Measurements from ENCODE around the gene MKNK2. TPM values are rescaled to one million over a fixed set of nuclear protein-coding genes. Genes with fewer than 3 reads are reported as not detected.

MKNK2 gene
- total and polyA plus RNA-seq, 3 experiments from 2014 or later = 50.8 to 147 (median 137) TPM

GRCh38 chr19:2060884-2061494, 9.9 kb upstream of the MKNK2 start:
- Mint-ChIP-seq H3K4me1 (peaks cover 30 to 55% (median 34%) of the 10 kb centered on the region in 3 donors), H3K36me3 (peaks cover 0 to 7% (median 0%) of the 10 kb centered on the region in 3 donors), H3K27me3 (no peaks in the 10 kb centered on the region), H3K9me3 (no peaks in the 10 kb centered on the region), H3K27ac (peak overlapping the region; percentile 96 to 100 (median 98)), H3K4me3 (peak overlapping the region; percentile 88 to 96 (median 91))
- no peak for DNase-seq
- Histone ChIP-seq H3K27ac (ENCODE audit: low read depth, low read length) (peak overlapping the region; percentile 97), H3K4me1 (ENCODE audit: insufficient read depth, low read length) (peaks cover 60% of the 10 kb centered on the region), H3K4me3 (ENCODE audit: low read length) (peak overlapping the region; percentile 88), H3K27me3 (ENCODE audit: insufficient read depth, low read length, poor library complexity, severe bottlenecking) (no peaks in the 10 kb centered on the region), H3K9me3 (ENCODE audit: low read length) (no peaks in the 10 kb centered on the region), H3K36me3 (ENCODE audit: insufficient read depth, low read length) (no peaks in the 10 kb centered on the region)
- ChIA-PET POLR2A (interaction anchor here (0.5 to 2.1 kb wide), 9 partner anchors 9 to 256 kb away, joined by 3 to 9 read pairs (median 3); no protein-coding TSS in a partner anchor), CTCF (interaction anchor here (1.0 kb wide), 1 partner anchor 9 kb away, joined by 3 read pairs; no protein-coding TSS in a partner anchor)

DNA sequence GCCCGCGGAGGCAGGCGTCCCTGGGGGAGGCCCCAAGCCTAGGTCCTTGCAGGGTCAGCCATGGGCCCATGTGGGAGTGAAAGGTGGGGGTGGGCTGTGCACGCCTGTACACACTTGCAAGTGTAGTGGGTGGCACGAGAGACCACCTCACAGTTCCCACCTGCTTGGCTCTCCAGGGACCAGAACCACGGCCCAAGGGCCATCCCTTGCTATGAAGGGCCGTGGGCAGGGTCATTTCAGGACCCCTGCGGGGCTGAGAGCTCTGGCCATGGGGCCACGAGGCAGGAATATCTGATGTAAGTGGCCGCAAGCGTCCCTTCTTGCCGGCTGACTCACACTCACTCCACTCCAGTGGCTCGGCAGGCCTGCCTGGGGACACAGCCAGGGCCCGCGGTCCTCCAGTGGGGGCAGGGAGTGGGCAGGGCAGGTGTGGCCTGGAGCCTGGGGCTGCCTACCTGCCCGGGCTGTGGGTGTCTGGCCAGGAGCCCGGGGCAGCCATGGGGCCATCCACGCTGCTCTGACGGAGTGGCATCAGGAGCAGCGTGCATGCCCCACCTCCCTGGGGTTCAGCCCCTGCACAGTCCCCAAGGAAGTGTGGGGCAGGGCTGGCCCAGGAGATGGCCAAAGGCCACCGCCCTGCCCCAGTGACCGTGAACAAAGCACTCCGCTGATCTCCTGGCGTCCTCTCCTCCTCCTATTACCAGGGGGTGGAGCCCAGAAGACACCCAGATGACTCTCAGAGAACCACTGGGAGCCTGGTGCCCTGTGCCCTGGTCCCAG, 8.6 kb upstream of the MKNK2 start:
- DNase-seq = no peak
- Mint-ChIP-seq H3K36me3 (peaks cover 0 to 7% (median 0%) of the 10 kb centered on the region in 3 donors), H3K27me3 (no peaks in the 10 kb centered on the region), H3K27ac (peak overlapping the region; percentile 96 to 100 (median 98)), H3K4me3 (peak overlapping the region; percentile 88 to 96 (median 90)), H3K9me3 (no peaks in the 10 kb centered on the region), H3K4me1 (peaks cover 36 to 67% (median 45%) of the 10 kb centered on the region in 3 donors)
- H3K27me3 ChIP-seq (ENCODE audit: insufficient read depth, low read length, poor library complexity, severe bottlenecking) = no peaks in the 10 kb centered on the region
- peaks cover 68% of the 10 kb centered on the region for H3K4me1 ChIP-seq (ENCODE audit: insufficient read depth, low read length)
- H3K9me3 ChIP-seq (ENCODE audit: low read length) = no peaks in the 10 kb centered on the region
- H3K4me3 ChIP-seq (ENCODE audit: low read length) = peak overlapping the region; percentile 88
- peak overlapping the region; percentile 97 for H3K27ac ChIP-seq (ENCODE audit: low read depth, low read length)
- H3K36me3 ChIP-seq (ENCODE audit: insufficient read depth, low read length) = no peaks in the 10 kb centered on the region
- ChIA-PET CTCF (interaction anchor here (0.8 to 1.0 kb wide), 2 partner anchors 8 to 11 kb away, joined by 3 read pairs; no protein-coding TSS in a partner anchor), POLR2A (interaction anchor here (1.2 kb wide), 1 partner anchor 40 kb away, joined by 4 read pairs; no protein-coding TSS in a partner anchor)

GRCh38 chr19:2058570-2059421, 7.8 kb upstream of the MKNK2 start:
- H3K4me3 Mint-ChIP-seq = peak overlapping the region in 4 of 7 donors; percentile 26 to 55 (median 42)
- no peaks in the 10 kb centered on the region for H3K27me3 Mint-ChIP-seq
- no peaks in the 10 kb centered on the region for H3K9me3 Mint-ChIP-seq
- no peaks in the 10 kb centered on the region for H3K27me3 ChIP-seq (ENCODE audit: insufficient read depth, low read length, poor library complexity, severe bottlenecking)
- CTCF ChIA-PET = no interaction called here
- DNase-seq = no peak
- no peak overlapping the region for H3K4me3 ChIP-seq (ENCODE audit: low read length)
- H3K27ac ChIP-seq (ENCODE audit: low read depth, low read length) = peak overlapping the region; percentile 97
- H3K4me1 Mint-ChIP-seq = peaks cover 36 to 67% (median 46%) of the 10 kb centered on the region in 3 donors
- no peaks in the 10 kb centered on the region for H3K36me3 ChIP-seq (ENCODE audit: insufficient read depth, low read length)
- peaks cover 0 to 7% (median 0%) of the 10 kb centered on the region in 3 donors for H3K36me3 Mint-ChIP-seq
- peaks cover 68% of the 10 kb centered on the region for H3K4me1 ChIP-seq (ENCODE audit: insufficient read depth, low read length)
- no peaks in the 10 kb centered on the region for H3K9me3 ChIP-seq (ENCODE audit: low read length)
- H3K27ac Mint-ChIP-seq = peak overlapping the region; percentile 60 to 94 (median 72)
- POLR2A ChIA-PET = no interaction called here

DNA sequence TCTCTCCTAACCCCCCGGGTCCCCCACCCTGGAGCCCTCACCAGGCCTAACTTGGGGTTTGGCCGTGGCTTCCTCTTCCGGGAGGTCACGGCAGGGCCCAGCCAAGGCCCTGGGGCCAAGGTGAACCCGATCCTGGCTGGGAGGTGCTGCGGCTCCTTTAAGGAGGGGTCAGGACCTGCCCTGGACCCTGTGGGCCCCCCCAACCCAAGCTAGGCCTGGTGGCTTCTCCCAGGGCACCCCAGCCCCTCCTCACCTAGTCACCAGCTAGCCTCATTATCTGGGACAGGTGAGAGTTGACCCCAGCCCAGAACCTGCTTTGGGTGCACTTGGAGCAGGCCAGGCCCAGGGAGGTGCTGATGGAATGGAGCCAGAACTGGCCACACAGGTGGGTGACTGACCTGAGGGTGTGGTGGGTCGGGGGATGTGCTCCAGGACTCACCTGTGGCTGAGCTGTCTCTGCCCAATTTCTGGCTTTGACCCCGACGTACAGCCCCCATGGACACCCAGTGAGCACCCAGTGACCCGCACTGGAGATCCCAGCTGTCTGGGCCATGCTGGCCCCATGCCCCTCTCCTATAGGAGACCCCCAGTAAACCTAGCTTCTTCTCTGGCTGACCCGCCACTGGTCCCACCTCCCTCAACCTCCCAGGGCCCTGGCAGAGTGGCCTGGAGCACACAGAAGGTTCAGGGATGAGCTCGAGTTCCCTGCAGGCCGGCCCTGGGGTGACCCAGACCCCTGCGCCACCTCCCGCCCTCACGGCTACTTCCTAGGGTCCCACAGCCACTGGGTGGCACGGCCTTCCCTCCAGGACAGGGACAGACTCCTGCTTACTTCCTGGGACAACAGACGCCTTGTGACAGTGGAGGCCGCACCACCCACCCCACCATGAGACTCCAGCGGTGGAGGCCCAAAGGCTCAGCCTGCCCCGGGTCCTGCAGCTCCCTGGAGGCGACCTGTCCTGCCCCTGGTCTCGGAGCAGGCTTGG, 6.7 kb upstream of the MKNK2 start:
- Histone ChIP-seq H3K4me3 (ENCODE audit: low read length) (no peak overlapping the region), H3K4me1 (ENCODE audit: insufficient read depth, low read length) (peaks cover 73% of the 10 kb centered on the region), H3K27ac (ENCODE audit: low read depth, low read length) (peak overlapping the region; percentile 97), H3K27me3 (ENCODE audit: insufficient read depth, low read length, poor library complexity, severe bottlenecking) (no peaks in the 10 kb centered on the region), H3K36me3 (ENCODE audit: insufficient read depth, low read length) (no peaks in the 10 kb centered on the region), H3K9me3 (ENCODE audit: low read length) (no peaks in the 10 kb centered on the region)
- no peak for DNase-seq
- Mint-ChIP-seq H3K4me1 (peaks cover 36 to 68% (median 45%) of the 10 kb centered on the region in 3 donors), H3K4me3 (peak overlapping the region in 5 of 7 donors; percentile 23 to 53 (median 40)), H3K27me3 (no peaks in the 10 kb centered on the region), H3K36me3 (peaks cover 0 to 7% (median 0%) of the 10 kb centered on the region in 3 donors), H3K27ac (peak overlapping the region; percentile 61 to 84 (median 81)), H3K9me3 (no peaks in the 10 kb centered on the region)
- CTCF ChIA-PET = interaction anchor here (0.9 kb wide), 1 partner anchor 11 kb away, joined by 3 read pairs; no protein-coding TSS in a partner anchor
- POLR2A ChIA-PET = interaction anchor here (0.5 kb wide), 1 partner anchor 52 kb away, joined by 4 read pairs; no protein-coding TSS in a partner anchor

DNA sequence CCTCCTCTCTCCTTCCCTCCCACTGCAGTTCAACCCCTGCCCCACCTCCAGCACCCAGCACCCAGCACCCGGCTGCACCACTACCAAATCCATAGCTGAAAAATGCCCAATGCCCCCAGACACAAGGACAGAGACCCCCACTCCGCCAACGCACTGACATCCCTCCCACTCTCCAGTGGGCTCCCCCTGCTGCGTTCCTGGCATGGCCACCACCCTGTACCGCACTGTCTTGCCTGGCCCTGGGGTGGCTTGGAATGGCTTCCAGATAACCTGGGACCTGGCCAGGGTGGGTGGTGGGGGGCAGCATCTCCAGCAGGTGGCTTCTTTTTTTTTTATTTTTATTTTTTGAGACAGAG, 5.8 kb upstream of the MKNK2 start:
- peak overlapping the region in 6 of 8 donors; percentile 72 to 84 (median 81) for H3K27ac Mint-ChIP-seq
- Histone ChIP-seq H3K4me1 (ENCODE audit: insufficient read depth, low read length) (peaks cover 73% of the 10 kb centered on the region), H3K27me3 (ENCODE audit: insufficient read depth, low read length, poor library complexity, severe bottlenecking) (no peaks in the 10 kb centered on the region), H3K36me3 (ENCODE audit: insufficient read depth, low read length) (no peaks in the 10 kb centered on the region), H3K4me3 (ENCODE audit: low read length) (no peak overlapping the region), H3K9me3 (ENCODE audit: low read length) (no peaks in the 10 kb centered on the region), H3K27ac (ENCODE audit: low read depth, low read length) (no peak overlapping the region)
- no peaks in the 10 kb centered on the region for H3K27me3 Mint-ChIP-seq
- DNase-seq = no peak
- ChIA-PET POLR2A (no interaction called here), CTCF (interaction anchor here (0.5 to 1.0 kb wide), 2 partner anchors 15 to 29 kb away, joined by 3 read pairs; no protein-coding TSS in a partner anchor)
- H3K36me3 Mint-ChIP-seq = peaks cover 0 to 7% (median 0%) of the 10 kb centered on the region in 3 donors
- peak overlapping the region; percentile 11 to 88 (median 51) for H3K4me3 Mint-ChIP-seq
- H3K4me1 Mint-ChIP-seq = peaks cover 36 to 71% (median 46%) of the 10 kb centered on the region in 3 donors
- no peaks in the 10 kb centered on the region for H3K9me3 Mint-ChIP-seq

GRCh38 chr19:2055931-2056836, 5.1 kb upstream of the MKNK2 start:
- Mint-ChIP-seq H3K27ac (peak overlapping the region; percentile 76 to 96 (median 83)), H3K27me3 (no peaks in the 10 kb centered on the region), H3K4me1 (peaks cover 37 to 72% (median 50%) of the 10 kb centered on the region in 3 donors), H3K9me3 (no peaks in the 10 kb centered on the region), H3K36me3 (peaks cover 0 to 5% (median 0%) of the 10 kb centered on the region in 3 donors), H3K4me3 (peak overlapping the region; percentile 48 to 88 (median 53))
- peak overlapping the region; percentile 69 for H3K27ac ChIP-seq (ENCODE audit: low read depth, low read length)
- CTCF ChIA-PET = interaction anchor here (0.5 to 1.0 kb wide), 2 partner anchors 14 to 29 kb away, joined by 3 read pairs; no protein-coding TSS in a partner anchor
- DNase-seq = no peak
- no peaks in the 10 kb centered on the region for H3K36me3 ChIP-seq (ENCODE audit: insufficient read depth, low read length)
- H3K9me3 ChIP-seq (ENCODE audit: low read length) = no peaks in the 10 kb centered on the region
- POLR2A ChIA-PET = no interaction called here
- H3K4me3 ChIP-seq (ENCODE audit: low read length) = no peak overlapping the region
- H3K4me1 ChIP-seq (ENCODE audit: insufficient read depth, low read length) = peaks cover 77% of the 10 kb centered on the region
- no peaks in the 10 kb centered on the region for H3K27me3 ChIP-seq (ENCODE audit: insufficient read depth, low read length, poor library complexity, severe bottlenecking)
